GM19463 (cell line): Measurements from ENCODE around the gene PRMT3.
"Not testable (repeated sequence)": the region's sequence is repeated elsewhere in the genome, so short reads cannot be mapped to it uniquely, and the experiment has no call there.

Experiments
- ATAC-seq: cut with Tn5 transposase; IDR thresholded peaks from one replicate; pipeline ENCODE4 v1.9.1; 2021; ENCODE audit warnings: mild to moderate bottlenecking, moderate library complexity; ENCODE audit not compliant: unreplicated experiment

The PRMT3 gene

GRCh38 chr11:20373568-20374209 lies 13.8 kb upstream of the PRMT3 start:
- ATAC-seq, result no peak

DNA sequence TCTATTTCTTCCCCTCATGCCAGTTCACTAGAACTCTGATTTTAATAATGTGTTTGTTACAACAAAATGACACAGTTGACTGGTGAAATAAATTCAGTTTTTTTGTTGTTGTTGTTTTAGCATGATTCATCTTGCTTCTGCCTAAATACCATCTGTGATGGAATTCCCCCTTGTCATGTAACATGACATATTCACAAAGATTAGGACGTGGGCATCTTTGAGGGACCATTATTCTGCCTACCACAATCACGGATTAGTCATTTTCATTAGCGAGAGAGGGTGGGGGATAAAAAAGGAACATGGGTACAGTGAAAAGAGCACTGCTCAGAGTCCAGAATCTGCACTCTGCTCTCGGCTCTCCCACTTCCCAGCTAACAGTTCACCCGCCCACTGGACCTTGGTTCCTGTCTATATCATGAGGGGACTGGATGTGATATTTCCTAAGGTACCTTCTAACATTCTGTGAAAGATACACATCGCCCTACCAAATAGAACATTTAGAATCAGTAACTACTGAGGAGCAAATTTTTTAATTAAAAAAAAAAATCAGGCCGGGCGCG lies 12.7 kb upstream of the PRMT3 start:
- ATAC-seq, result no peak

DNA sequence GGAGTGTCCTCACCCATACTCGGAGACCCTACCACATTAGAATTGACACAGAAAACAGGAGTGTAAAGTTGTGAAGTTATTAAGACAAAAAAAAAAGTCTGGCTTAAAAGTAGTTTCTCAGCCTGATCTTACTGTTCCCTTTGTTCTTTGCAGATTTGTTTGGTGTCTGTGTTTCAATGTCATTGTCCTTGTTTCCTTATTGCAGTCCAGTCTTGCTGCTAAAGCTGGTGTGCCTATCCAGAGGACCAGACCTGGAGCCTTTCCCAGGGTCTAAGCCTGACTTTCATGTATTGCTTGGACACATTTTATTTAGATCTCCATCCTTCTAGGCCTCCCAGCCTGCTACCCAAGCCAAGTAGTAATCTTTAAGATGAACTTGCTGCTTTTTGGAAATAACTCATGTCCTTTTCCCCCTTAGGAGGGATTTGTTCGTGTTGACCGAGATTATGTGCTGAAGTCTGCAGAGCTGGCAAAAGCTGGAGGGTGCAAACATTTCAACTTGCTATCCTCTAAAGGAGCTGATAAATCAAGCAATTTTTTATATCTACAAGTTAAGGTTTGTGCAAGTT lies 11.3 kb upstream of the PRMT3 start:
- no peak for ATAC-seq

DNA sequence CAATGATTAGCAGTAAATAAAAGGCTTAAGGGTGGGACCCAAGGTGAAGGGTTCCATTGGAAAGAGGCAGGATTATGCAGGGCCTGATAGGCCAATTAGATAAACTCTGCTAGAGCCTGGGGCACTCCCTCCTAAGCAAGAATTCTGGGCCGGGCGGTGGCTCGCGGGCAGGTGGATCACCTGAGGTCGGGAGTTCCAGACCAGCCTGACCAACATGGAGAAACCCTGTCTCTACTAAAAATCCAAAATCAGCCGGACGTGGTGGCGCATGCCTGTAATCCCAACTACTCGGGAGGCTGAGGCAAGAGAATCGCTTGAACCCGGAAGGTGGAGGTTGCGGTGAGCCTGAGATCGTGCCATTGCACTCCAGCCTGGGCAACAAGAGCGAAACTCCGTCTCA lies 1.5 kb upstream of the PRMT3 start:
- ATAC-seq, result not testable (repeated sequence)

GRCh38 chr11:20388096-20389055 lies 860 bp downstream of the PRMT3 start:
- ATAC-seq, result no peak

- peak; percentile 63 for ATAC-seq
Observed at GRCh38 chr11:20397281-20397680, 9.8 kb downstream of the PRMT3 start.

GRCh38 chr11:20399498-20399897 lies 12.0 kb downstream of the PRMT3 start:
- ATAC-seq, result no peak

DNA sequence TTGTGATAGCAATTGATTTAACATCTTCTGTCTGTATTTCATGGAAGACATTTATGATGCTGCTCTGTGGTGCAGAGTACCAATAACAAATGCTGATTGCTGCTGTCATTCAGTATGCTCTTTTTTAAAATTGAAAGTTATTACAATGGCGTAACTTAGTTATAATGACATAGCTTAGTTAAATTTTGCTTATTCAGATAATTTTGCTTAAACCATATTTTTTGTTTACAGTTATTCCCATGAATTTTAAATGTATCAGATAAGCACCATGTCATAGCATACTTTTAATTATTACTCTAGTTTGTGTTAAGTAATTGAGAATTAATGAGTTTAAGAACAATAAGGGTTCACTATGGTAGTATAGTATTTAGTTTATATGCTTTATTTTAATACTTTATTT lies 15.5 kb downstream of the PRMT3 start:
- ATAC-seq, result no peak

GRCh38 chr11:20406484-20406883 lies 19.0 kb downstream of the PRMT3 start:
- ATAC-seq, result no peak

- ATAC-seq, result no peak
Observed at GRCh38 chr11:20407344-20407743, 19.8 kb downstream of the PRMT3 start.

- ATAC-seq, result no peak
Observed at GRCh38 chr11:20415432-20415831, 27.9 kb downstream of the PRMT3 start.

DNA sequence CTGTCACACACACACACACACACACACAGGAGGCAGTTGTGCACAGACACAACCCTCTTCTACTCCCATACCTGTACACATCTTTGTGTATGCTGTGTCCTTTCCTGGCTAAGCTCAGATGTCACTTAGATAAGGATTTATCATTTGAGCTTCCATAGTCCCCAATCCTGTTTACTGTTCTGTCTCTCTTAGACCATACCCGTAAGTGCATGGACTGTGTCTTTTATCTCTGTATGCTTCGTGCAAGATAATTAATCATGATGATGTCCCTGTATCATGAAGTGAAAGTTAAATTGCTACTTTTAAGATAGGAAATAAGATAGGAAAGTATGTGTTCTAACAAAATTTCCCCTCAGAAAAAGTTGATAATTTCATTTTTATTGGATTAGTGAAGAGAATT lies 30.3 kb downstream of the PRMT3 start:
- ATAC-seq, result no peak

DNA sequence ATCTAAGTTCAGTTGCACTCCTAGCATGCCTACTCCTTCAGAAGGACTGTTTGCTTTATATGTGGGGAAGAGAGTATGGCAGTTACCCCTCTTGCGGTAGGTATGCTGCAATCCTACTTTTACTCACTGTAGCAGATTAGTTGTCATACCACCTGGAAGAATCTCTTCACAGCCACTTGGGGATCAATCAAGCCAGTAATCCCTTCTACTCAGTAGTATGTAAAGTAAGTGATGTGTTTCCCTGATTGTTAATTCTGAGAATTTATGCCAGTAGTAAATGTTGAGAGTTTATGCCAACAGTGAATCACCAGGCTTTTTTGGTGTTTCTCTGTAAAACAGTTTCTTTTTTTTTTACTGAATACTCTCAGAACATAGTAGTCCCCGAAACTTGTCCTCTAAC lies 34.4 kb downstream of the PRMT3 start:
- no peak for ATAC-seq

DNA sequence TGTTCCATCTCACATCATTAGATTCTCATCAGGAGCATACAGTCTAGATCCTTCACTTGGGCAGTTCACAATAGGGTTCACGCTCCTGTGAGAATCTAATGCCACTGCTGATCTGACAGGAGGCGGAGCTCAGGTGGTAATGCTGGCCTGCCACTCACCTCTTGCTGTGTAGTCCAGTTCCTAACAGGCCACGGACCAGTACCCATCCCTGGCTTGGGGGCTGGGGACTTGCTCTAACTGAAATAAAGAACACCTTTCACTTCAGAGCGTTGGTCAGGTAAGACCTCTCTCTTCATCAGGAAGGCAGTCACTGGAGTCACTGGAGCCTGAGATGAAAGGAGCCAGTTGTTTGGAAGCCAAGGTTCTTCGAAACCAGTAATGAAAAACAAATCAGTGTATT lies 41.7 kb downstream of the PRMT3 start:
- no peak for ATAC-seq

DNA sequence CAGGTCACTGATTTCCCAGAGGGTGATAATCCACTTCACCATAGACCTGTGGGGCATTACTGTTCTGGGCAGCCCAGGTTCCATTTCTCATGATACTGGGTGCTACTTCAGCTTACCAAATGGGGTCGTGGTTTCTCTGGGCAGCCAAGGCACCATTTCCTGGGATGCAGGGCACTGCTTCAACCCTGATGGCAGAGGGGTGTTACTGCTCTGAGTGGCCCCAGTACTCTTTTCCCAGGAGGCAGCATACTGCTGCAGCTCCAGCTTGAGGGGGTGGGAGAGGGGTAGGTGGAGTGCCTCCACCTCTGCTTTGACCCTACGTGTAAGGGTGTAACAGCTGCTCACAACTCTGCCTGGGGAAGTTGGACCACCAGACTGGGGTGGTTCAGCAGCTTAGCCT lies 51.1 kb downstream of the PRMT3 start:
- ATAC-seq, result no peak

DNA sequence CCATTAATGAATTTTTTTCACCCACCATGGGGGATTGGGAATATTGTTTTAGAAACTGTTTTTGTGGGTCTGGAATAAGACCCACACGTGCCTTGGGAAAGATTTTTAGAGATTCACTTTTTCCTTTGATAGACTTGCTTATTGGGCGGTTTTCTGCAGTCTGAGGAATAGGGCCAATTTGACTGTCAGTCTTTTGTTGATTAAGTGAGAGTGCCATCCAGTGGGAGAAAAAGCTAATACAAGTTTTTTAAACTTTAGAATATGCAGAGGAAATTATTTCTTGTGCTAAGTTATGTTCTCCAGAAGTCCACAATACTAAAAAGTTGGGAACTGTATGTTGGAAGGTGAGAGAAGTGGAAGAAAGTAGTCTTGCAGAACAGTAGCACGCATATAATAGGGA lies 56.1 kb downstream of the PRMT3 start:
- no peak for ATAC-seq

DNA sequence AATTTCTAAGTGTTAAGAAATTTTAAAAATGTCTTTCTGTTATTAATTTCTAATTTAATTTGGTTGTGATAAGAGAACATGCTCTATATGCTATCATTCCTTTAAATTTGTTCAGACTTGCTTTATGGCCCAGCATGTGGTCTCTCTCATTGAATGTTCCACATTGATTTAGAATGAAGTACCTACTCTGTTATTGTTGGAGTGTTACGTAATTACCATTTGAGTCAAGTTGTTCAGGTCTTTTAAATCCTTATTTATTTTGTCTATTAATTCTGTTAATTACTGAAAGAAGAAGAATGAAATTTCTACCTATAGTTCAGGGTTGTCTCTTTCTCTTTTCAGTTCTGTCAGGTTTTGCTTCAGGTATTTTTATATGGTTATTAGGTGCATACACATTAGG lies 57.0 kb downstream of the PRMT3 start:
- ATAC-seq, result no peak

DNA sequence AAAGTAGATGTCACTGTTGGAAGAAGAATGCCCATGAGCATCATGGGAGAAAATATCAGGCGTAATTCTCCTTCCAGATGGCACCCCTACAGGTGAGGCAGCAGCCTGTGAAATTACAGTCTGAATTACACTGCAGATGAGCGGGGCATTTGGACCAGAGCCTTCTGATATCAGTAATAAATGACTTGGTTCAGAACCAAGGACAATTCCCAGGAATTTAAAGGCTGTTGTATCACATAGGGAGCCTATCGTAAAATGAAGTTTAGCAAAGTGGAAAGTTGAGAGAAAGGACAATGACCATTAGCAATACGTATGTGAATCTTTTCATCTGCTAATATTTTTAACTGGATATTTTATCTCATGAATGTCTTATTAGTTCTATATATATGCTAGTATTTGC lies 61.3 kb downstream of the PRMT3 start:
- no peak for ATAC-seq

DNA sequence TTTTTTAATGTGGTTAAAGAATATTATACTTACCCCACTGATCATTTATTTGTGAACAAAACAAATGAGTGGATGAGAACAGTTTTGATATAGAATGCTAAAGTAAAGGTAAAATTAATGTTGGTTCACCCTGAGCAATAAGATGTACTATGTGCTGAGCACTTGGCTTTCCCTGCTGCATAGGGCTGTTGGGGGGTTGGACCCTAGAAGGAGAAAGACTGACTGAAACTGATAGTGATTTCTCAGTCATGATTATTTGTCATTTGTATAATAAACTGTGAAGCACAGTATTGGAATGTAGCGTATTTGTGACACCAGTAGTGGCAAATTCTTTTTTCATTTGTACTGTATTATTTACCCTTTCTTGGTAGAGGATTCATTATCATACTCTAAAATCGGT lies 63.3 kb downstream of the PRMT3 start:
- no peak for ATAC-seq

DNA sequence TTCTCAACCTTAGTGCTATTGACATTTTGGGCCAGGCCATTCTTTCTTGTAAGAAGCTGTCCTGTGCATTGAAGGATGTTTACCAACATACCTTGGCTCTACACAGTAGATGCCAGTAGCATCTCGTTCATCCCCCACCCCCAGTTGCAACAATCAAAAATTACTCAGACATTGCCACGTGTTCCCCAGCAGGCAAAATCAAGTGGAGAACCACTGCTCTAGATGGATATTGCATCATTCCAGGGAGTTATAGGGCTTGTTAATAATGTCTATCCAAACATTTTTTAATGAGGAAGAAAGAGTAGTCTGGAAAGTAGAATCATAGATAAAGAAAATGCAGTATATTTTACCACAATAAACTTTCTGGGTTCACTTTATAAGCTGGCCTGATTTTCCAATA lies 64.1 kb downstream of the PRMT3 start:
- no peak for ATAC-seq

DNA sequence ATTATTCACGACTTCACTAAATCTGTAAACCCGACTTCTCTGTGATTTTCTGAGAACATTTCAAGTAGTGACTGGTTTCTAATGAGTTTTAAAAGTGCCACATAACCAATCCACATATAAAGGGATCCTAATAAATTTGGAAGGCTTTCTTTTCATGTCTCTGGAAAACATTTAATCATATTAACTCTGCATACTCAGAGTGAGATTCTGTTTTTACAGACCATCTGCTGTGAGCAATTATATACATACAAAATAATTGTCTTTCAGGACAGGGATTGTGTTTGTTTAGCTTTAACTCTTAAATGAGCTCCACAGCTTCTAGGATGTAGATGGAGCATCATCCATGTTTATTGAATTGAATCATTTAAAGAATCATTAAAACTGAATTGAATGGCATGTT lies 65.1 kb downstream of the PRMT3 start:
- ATAC-seq, result no peak
